PFSK-1 (cell line): ENCODE results near the gene TH.

ENCODE experiments used
- POLR2AphosphoS5 ChIP-seq: IDR thresholded peaks from 2 replicates; pipeline ENCODE4 v1.6.1; 2012; ENCODE audit warnings: low read depth, mild to moderate bottlenecking, control low read depth, low read length, moderate library complexity
- TF ChIP-seq, protein P1 (sequence below), 2 experiments: IDR thresholded peaks; 2 replicates each; pipeline versions ENCODE4 v1.6.1 to v1.8.0; 2011 to 2012; ENCODE audit warnings: low read depth in 2 of 2, low read length in 2 of 2, control low read depth in 1 of 2, inconsistent platforms in 1 of 2, mild to moderate bottlenecking in 1 of 2, moderate library complexity in 1 of 2; ENCODE audit not compliant: insufficient read depth in 1 of 2

DNA sequence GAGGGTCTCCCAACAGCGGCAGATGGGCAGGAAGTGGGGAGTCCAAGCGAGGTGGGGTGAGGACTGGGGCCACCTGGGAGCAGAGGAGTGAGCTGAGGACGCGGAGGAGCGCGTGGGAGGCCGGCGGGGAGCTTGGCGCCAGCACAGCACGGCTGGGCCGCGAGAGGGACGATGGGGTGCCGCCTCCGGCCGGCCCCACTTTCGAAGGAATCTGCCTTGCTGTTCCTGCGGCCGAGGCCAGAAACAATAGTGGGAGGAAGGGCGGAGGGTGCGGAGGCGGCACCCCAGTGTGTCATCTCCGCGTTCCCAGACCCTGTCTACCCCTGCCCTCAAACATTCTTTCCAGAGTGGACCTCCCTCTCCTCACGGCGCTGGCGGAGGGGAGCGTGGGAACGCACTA is 16.1 kb downstream of the TH start:
- TF ChIP-seq POLR2AphosphoS5, result no peak
- TF ChIP-seq, protein P1, sequence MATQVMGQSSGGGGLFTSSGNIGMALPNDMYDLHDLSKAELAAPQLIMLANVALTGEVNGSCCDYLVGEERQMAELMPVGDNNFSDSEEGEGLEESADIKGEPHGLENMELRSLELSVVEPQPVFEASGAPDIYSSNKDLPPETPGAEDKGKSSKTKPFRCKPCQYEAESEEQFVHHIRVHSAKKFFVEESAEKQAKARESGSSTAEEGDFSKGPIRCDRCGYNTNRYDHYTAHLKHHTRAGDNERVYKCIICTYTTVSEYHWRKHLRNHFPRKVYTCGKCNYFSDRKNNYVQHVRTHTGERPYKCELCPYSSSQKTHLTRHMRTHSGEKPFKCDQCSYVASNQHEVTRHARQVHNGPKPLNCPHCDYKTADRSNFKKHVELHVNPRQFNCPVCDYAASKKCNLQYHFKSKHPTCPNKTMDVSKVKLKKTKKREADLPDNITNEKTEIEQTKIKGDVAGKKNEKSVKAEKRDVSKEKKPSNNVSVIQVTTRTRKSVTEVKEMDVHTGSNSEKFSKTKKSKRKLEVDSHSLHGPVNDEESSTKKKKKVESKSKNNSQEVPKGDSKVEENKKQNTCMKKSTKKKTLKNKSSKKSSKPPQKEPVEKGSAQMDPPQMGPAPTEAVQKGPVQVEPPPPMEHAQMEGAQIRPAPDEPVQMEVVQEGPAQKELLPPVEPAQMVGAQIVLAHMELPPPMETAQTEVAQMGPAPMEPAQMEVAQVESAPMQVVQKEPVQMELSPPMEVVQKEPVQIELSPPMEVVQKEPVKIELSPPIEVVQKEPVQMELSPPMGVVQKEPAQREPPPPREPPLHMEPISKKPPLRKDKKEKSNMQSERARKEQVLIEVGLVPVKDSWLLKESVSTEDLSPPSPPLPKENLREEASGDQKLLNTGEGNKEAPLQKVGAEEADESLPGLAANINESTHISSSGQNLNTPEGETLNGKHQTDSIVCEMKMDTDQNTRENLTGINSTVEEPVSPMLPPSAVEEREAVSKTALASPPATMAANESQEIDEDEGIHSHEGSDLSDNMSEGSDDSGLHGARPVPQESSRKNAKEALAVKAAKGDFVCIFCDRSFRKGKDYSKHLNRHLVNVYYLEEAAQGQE (IDR thresholded peaks at IDR 0.05; ENCODE audit: insufficient read depth in 1 of 2, low read depth in 2 of 2, low read length in 2 of 2), result no peak
